ENCODE data around the gene KIT.

GRCh38 chr4:54668014-54668611 lies 10.4 kb downstream of the KIT start:
- TF ChIP-seq CTCF (IDR thresholded peaks at IDR 0.05; ENCODE audit: insufficient read depth, low read depth, low read length) (no peak), EZH2 (IDR thresholded peaks at IDR 0.05; ENCODE audit: insufficient read depth, low read length) (no peak)

Measured in astrocyte (in vitro differentiated cells and primary cell).